Measurements from ENCODE around the gene GAGE12F.
"Not testable (repeated sequence)": the region's sequence is repeated elsewhere in the genome, so short reads cannot be mapped to it uniquely, and the experiment has no call there.

GRCh38 chrX:49590488-49590887 lies 29.8 kb downstream of the GAGE12F start:
- TF ChIP-seq CTCF, POLR2AphosphoS5, EP300, POLR2A (IDR thresholded peaks at IDR 0.05): not testable (repeated sequence)

All from gastroesophageal sphincter (tissue), 3 donors.